ENCODE data around the gene MCRIP2.

GRCh38 chr16:658679-659571 is 17.3 kb downstream of the MCRIP2 start:
- TF ChIP-seq CTCF (IDR thresholded peaks at IDR 0.05) (no peak), POLR2A (IDR thresholded peaks at IDR 0.05) (no peak)

Measured in right lobe of liver (tissue), 4 donors.